GM19438 (cell line): ENCODE results near the gene TMEM51.
"Not testable (repeated sequence)": the region's sequence is repeated elsewhere in the genome, so short reads cannot be mapped to it uniquely, and the experiment has no call there.

Experiments used
- ATAC-seq: cut with Tn5 transposase; IDR thresholded peaks from one replicate; pipeline ENCODE4 v1.9.1; 2021; ENCODE audit warnings: low read depth; ENCODE audit not compliant: unreplicated experiment

TMEM51 gene

GRCh38 chr1:15175324-15176094 lies 22.0 kb downstream of the TMEM51 start:
- not testable (repeated sequence) for ATAC-seq

- ATAC-seq = no peak
These were observed 22.6 kb downstream of the TMEM51 start for GRCh38 chr1:15176120-15176519.

GRCh38 chr1:15176898-15177665 lies 23.5 kb downstream of the TMEM51 start:
- no peak for ATAC-seq

DNA sequence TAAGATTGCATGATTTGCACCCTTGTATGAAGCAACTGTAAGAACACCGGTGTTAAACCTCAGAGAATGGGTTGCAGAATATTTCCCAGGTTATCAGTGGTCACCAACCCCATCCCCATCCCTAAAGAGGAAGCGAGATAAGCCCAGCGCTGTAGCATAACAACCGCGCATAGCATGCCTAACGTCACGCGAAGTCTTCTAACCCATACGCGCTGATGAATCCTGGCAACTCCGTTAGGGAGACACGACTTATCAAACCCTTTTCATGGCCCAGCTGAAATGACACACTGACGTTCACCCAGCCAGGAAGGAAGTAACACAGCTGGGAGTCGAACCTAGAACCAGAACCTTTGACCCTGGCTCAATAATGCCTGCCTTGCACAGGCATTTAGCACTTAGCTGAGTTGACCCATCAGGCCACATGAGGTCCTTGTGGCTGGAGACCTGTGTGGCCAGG lies 24.2 kb downstream of the TMEM51 start:
- ATAC-seq = no peak

DNA sequence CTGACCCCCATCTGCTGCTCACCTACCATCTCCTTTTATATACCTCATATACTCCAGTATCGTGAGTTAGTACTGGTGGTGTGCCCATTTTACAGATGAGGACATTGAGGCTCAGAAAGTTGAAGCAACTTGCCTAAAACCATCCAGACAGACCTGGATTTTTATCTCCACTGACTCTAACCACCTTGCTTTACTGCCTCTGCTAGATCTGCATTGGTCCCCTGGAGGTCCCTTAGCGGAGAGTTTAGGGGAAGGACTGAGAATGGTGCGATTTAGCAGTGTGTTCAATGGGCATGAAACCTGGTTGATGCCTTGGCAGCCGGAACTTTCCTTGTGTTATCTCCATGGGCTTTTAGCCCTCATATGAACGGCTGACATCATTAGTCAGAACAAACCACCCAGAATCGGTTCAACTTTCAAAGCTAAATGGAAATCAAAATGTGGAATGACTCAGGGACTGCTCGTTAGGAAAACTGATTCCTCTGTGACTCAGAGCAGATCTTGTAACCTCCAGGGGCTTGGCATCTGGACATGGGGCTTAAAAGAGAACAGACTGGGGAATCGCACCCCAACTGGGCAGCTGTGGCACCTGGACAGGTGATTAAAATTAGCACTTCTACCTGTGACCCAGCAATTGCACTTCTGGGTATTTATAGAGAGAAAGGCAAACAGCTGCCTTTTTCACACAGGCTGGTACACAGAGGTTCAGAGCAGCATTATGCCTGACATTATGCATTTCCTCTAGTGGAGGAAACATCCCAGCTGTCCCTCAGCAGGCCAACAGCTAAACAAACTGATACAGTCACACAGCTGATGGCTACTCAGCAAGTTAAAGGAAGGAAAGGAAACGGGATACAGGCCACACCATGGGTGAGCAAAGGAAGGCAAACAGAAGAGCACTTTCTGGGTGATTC lies 25.3 kb downstream of the TMEM51 start:
- no peak for ATAC-seq

GRCh38 chr1:15179485-15179883 lies 25.9 kb downstream of the TMEM51 start:
- ATAC-seq = no peak

- no peak for ATAC-seq
These were observed 26.6 kb downstream of the TMEM51 start for GRCh38 chr1:15180189-15180588.

DNA sequence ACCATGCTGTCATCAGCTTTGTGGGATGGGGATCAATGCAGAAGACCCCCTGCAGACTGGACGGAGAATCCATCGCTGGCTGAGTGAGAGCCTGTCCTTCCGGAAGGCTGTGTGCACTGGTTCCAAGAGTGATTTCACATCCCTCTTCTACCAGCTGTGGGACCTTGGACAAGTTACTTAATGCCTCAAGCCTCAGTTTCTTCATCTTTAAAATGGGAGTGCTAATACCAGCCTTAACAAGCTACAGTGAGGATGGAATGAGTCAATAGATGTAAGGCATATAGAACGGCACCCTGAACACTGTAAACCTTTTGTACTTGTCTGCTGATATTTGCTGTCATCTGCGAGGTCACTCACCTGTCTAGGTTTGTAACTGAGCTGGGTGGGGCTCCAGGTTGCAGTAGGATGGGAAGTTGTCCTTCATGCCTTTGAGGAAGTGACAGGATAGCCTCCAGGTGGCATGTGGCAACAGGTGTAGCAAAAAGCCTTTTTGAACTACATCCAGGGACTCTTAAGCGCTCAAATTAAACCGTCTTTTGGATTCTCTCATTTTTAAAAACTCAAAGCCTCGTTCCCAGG lies 27.5 kb downstream of the TMEM51 start:
- ATAC-seq = no peak

GRCh38 chr1:15181564-15181963 lies 28.0 kb downstream of the TMEM51 start:
- no peak for ATAC-seq

DNA sequence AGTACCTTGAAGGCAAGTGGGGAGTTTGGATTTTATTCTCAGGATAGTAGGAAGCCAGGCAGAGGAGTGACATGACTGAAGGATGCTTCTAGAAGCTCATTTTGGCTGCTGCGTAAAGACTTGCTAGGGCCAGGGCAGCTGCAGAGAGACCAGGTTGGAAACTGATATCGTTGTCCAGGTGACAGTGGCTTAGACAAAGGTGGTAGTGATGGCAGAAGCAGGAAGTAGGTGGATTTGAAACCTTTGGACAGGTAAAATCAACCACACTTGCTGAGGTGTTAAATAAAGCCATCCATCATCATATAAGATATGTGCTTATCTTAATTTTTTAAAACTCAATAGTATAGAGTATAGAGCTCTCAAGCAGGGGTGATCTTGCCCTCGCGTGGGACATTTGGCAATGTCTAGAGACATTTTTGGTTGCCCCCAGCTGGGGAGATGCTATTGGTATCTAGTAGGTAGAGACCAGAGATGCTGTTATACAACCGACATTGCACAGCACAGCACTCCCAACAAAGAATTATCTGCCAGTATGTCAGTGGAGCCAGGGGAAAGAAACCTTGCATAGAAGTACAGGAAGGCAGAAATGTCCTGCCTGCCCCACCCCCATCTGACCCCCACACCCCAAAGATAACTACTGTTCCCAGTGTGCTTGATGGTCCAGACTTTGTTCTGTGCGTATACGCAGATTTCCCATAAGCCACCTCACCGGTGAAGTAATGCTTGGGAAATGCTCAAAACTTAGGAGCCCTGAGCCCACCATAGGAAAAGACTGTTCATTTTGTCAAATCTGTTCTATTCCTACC lies 31.1 kb downstream of the TMEM51 start:
- no peak for ATAC-seq

- ATAC-seq = no peak
These were observed 32.1 kb downstream of the TMEM51 start for GRCh38 chr1:15185617-15186016.

DNA sequence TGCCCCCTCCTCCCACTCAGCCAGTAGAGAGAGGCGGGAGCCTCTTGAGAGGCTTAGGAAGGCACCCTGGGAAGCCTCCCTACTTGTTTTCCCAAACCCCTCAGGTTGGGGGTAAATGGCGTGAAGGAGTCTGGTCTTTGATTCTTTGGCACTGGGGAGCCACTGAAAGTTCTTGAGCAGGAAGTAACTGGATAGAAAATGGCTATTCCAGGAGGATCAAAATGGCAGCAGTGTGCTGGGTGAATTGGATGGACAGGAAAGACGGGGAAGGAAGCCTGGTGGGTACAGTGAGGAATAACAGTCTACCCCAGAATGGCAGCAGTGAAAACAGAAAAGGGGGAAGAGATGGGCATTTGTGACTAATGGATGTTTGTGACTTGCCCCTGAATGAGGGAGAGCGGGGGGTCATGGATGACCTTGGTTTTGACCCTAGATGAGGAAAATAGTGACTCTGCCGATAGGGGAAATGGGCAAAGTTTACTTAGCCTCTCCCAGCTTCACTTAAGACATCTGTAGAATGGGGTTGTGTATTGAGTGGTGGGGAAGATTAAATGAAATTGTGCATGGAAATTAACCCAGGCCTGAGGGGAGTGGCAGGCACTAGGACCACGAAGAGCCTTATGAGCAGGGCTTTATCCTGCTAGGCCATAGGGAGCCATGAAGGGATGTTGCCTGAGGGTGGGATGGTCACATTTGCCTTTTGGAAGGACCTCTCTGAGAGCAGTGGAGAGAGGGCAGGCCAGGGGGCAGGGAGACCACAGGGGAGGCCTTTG lies 32.7 kb downstream of the TMEM51 start:
- ATAC-seq = no peak

- ATAC-seq = no peak
These were observed 33.3 kb downstream of the TMEM51 start for GRCh38 chr1:15186846-15187151.

GRCh38 chr1:15187175-15188129 lies 33.9 kb downstream of the TMEM51 start:
- no peak for ATAC-seq

- no peak for ATAC-seq
These were observed 34.6 kb downstream of the TMEM51 start for GRCh38 chr1:15188130-15188524.

- ATAC-seq = no peak
These were observed 35.1 kb downstream of the TMEM51 start for GRCh38 chr1:15188678-15189077.

DNA sequence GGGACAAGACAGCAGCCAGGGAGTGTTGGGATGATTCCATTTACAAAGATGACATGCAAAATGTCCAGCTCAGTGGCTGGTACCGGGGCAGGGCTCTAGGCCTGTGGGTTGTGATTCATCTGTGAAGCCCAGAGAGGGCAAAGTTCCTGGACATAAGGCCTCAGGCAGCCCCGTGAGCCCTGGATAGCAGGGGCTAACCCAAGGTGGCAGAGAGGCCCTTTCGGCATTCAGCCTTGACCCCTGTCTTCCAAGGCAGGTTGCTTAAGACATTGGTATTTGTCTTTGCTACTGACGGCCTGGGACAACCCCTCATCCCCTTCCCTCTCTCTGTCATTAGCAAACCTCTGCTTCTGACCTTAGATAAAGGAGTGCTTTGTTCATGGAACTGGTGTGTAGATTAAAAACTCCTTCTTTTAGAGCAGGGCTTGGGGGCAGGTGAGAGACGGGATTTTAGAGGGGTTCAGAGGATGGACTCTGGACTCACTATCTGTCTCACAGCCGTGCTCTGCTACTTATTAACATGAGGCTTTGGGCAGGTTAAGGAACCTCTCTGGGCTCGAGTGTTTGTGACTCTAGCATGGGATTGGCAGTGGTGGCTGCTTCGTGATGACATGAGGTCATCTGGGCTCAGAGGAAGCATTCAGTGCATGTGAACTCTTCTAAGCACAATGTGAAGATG lies 36.3 kb downstream of the TMEM51 start:
- ATAC-seq = no peak
